GM12892 (cell line): ENCODE measurements around the gene SOX5.

Source experiments
- POLR2A ChIP-seq: IDR thresholded peaks from 2 replicates; pipeline ENCODE4 v1.6.1; 2011; ENCODE audit warnings: low read depth, low read length, control low read depth
- POLR2AphosphoS5 ChIP-seq: IDR thresholded peaks from 2 replicates; pipeline ENCODE4 v1.6.1; 2011; ENCODE audit warnings: low read depth, low read length, control low read depth

GRCh38 chr12:23987046-23987445 is 37.6 kb upstream of the SOX5 start:
- no peak for TF ChIP-seq POLR2A
- no peak for TF ChIP-seq POLR2AphosphoS5
